Neural progenitor cell (in vitro differentiated cells): Measurements from ENCODE around the gene PIAS1. TPM values are rescaled to one million over a fixed set of nuclear protein-coding genes. Genes with fewer than 3 reads are reported as not detected.
A peak's percentile ranks its signal among the peaks of the same experiment; 100 is the strongest.

Experiments used
- DNase-seq: peaks from one replicate; pipeline ENCODE4 v3.0.0-alpha.2; 2016; ENCODE audit warnings: low spot score
- H2AFZ ChIP-seq: fragments of 200-600 bp; sonication (generic); replicated peaks from 2 replicates; pipeline ENCODE4 v1.6.1; 2016; ENCODE audit warnings: antibody characterized with exemption
- H3F3A ChIP-seq: fragments of 200-600 bp; sonication (generic); 2 replicates; pipeline ENCODE4 v1.6.1; 2016; ENCODE audit warnings: antibody characterized with exemption, low read depth
- H3K27ac ChIP-seq: fragments of 200-600 bp; sonication (generic); 2 replicates; pipeline ENCODE4 v1.5.1; 2016; ENCODE audit warnings: mild to moderate bottlenecking
- H3K27me3 ChIP-seq: fragments of 200-600 bp; sonication (generic); 2 replicates; pipeline ENCODE4 v1.6.1; 2016; ENCODE audit warnings: mild to moderate bottlenecking, moderate library complexity
- H3K36me3 ChIP-seq: fragments of 200-600 bp; sonication (generic); 2 replicates; pipeline ENCODE4 v1.5.1; 2016
- H3K4me1 ChIP-seq: fragments of 200-600 bp; sonication (generic); 2 replicates; pipeline ENCODE4 v1.6.1; 2016; ENCODE audit warnings: mixed run types
- H3K4me2 ChIP-seq: fragments of 200-600 bp; sonication (generic); 2 replicates; pipeline ENCODE4 v1.6.1; 2016
- H3K4me3 ChIP-seq: fragments of 200-600 bp; sonication (generic); 2 replicates; pipeline ENCODE4 v1.5.1; 2016
- H3K79me2 ChIP-seq: fragments of 200-600 bp; sonication (generic); 2 replicates; pipeline ENCODE4 v1.6.1; 2016; ENCODE audit warnings: low read depth
- H3K9ac ChIP-seq: fragments of 200-600 bp; sonication (generic); 2 replicates; pipeline ENCODE4 v1.6.1; 2016
- H3K9me3 ChIP-seq: fragments of 200-600 bp; sonication (generic); 2 replicates; pipeline ENCODE4 v1.5.1; 2016; ENCODE audit warnings: low read depth
- H4K20me1 ChIP-seq: fragments of 200-600 bp; sonication (generic); 2 replicates; pipeline ENCODE4 v1.6.1; 2016; ENCODE audit warnings: low read depth
- H3K27ac Mint-ChIP-seq: 3 replicates; pipeline ENCODE4 v1.8.0; 2021; ENCODE audit warnings: mixed read lengths
- H3K27me3 Mint-ChIP-seq: 2 replicates; pipeline ENCODE4 v1.8.0; 2022; ENCODE audit warnings: low read depth, mild to moderate bottlenecking, inconsistent platforms, moderate library complexity, mixed read lengths; ENCODE audit not compliant: insufficient read depth
- H3K36me3 Mint-ChIP-seq: 3 replicates; pipeline ENCODE4 v1.8.0; 2021; ENCODE audit warnings: mixed read lengths
- H3K4me1 Mint-ChIP-seq: 3 replicates; pipeline ENCODE4 v1.8.0; 2021; ENCODE audit warnings: mixed read lengths
- H3K4me3 Mint-ChIP-seq: 3 replicates; pipeline ENCODE4 v1.8.0; 2021; ENCODE audit warnings: mild to moderate bottlenecking, moderate library complexity, mixed read lengths
- H3K9me3 Mint-ChIP-seq: 3 replicates; pipeline ENCODE4 v1.8.0; 2020; ENCODE audit warnings: mixed read lengths
- CTCF ChIP-seq: fragments of 200-600 bp; sonication (generic); IDR thresholded peaks from 2 replicates; pipeline ENCODE4 v1.5.1; 2017; ENCODE audit warnings: antibody characterized with exemption, mild to moderate bottlenecking
- EZH2 ChIP-seq: fragments of 200-600 bp; sonication (generic); IDR thresholded peaks from 2 replicates; pipeline ENCODE4 v1.6.1; 2017; ENCODE audit warnings: antibody characterized with exemption, mild to moderate bottlenecking, moderate library complexity
- EZH2phosphoT487 ChIP-seq: fragments of 200-600 bp; sonication (generic); IDR thresholded peaks from 2 replicates; pipeline ENCODE4 v1.6.1; 2017; ENCODE audit warnings: antibody characterized with exemption
- total RNA-seq: library from RNA; depleted of rRNA; stranded (reverse); fragments of >200 nt; gene quantifications from 2 replicates; pipeline ENCODE4 v1.2.3, GENCODE V29; 2015; ENCODE audit warnings: low replicate concordance

The PIAS1 gene
- total RNA-seq, 1 donor from 2014 or later = 34.6 TPM

GRCh38 chr15:68062946-68063465 is 8.9 kb downstream of the PIAS1 start:
- H3K9ac ChIP-seq = no peak overlapping the region
- H2AFZ ChIP-seq = no peak overlapping the region
- H3K4me2 ChIP-seq = no peak overlapping the region
- Mint-ChIP-seq H3K9me3 (peaks cover 12% of the 10 kb centered on the region), H3K27me3 (peaks cover 5% of the 10 kb centered on the region), H3K4me1 (peaks cover 37% of the 10 kb centered on the region), H3K27ac (no peak overlapping the region), H3K36me3 (peaks cover 27% of the 10 kb centered on the region), H3K4me3 (no peak overlapping the region)
- peaks cover 100% of the 10 kb centered on the region for H3K79me2 ChIP-seq
- no peak for TF ChIP-seq CTCF
- no peak for TF ChIP-seq EZH2
- no peak for TF ChIP-seq EZH2phosphoT487
- peak overlapping the region; percentile 17 for H3K27ac ChIP-seq
- peaks cover 90% of the 10 kb centered on the region for H4K20me1 ChIP-seq
- H3K4me1 ChIP-seq = peaks cover 32% of the 10 kb centered on the region
- DNase-seq = no peak
- no peak overlapping the region for H3K4me3 ChIP-seq
- no peaks in the 10 kb centered on the region for H3K27me3 ChIP-seq
- no peaks in the 10 kb centered on the region for H3F3A ChIP-seq
- H3K36me3 ChIP-seq = no peaks in the 10 kb centered on the region
- H3K9me3 ChIP-seq = no peaks in the 10 kb centered on the region

GRCh38 chr15:68063606-68064005 is 9.5 kb downstream of the PIAS1 start:
- Mint-ChIP-seq H3K36me3 (peaks cover 30% of the 10 kb centered on the region), H3K27ac (no peak overlapping the region), H3K9me3 (peaks cover 15% of the 10 kb centered on the region), H3K4me3 (no peak overlapping the region), H3K27me3 (peaks cover 6% of the 10 kb centered on the region), H3K4me1 (peaks cover 31% of the 10 kb centered on the region)
- no peaks in the 10 kb centered on the region for H3K36me3 ChIP-seq
- H3K9ac ChIP-seq = no peak overlapping the region
- H3K27ac ChIP-seq = peak overlapping the region; percentile 17
- no peak for TF ChIP-seq EZH2phosphoT487
- no peak for TF ChIP-seq EZH2
- no peak for TF ChIP-seq CTCF
- H3F3A ChIP-seq = no peaks in the 10 kb centered on the region
- H3K4me3 ChIP-seq = no peak overlapping the region
- no peak overlapping the region for H3K4me2 ChIP-seq
- peaks cover 100% of the 10 kb centered on the region for H3K79me2 ChIP-seq
- H3K9me3 ChIP-seq = no peaks in the 10 kb centered on the region
- DNase-seq = no peak
- no peaks in the 10 kb centered on the region for H3K27me3 ChIP-seq
- H3K4me1 ChIP-seq = peaks cover 26% of the 10 kb centered on the region
- peaks cover 86% of the 10 kb centered on the region for H4K20me1 ChIP-seq
- H2AFZ ChIP-seq = no peak overlapping the region

GRCh38 chr15:68073576-68074288 is 19.6 kb downstream of the PIAS1 start:
- Histone ChIP-seq H3K27me3 (no peaks in the 10 kb centered on the region), H3K9ac (no peak overlapping the region), H3K79me2 (peaks cover 100% of the 10 kb centered on the region), H3K36me3 (no peaks in the 10 kb centered on the region), H3K27ac (no peak overlapping the region), H3K4me3 (no peak overlapping the region), H3K4me2 (no peak overlapping the region), H4K20me1 (peaks cover 68% of the 10 kb centered on the region), H3K4me1 (peaks cover 8% of the 10 kb centered on the region), H3F3A (no peaks in the 10 kb centered on the region), H3K9me3 (no peaks in the 10 kb centered on the region), H2AFZ (no peak overlapping the region)
- Mint-ChIP-seq H3K4me1 (peaks cover 9% of the 10 kb centered on the region), H3K27me3 (peaks cover 6% of the 10 kb centered on the region), H3K9me3 (peaks cover 42% of the 10 kb centered on the region), H3K27ac (no peak overlapping the region), H3K4me3 (no peak overlapping the region), H3K36me3 (peaks cover 49% of the 10 kb centered on the region)
- no peak for DNase-seq
- TF ChIP-seq EZH2phosphoT487 (no peak), CTCF (no peak), EZH2 (no peak)
